HepG2 (cell line): ENCODE measurements around the gene ARL14EPL. TPM values are rescaled to one million over a fixed set of nuclear protein-coding genes. Genes with fewer than 3 reads are reported as not detected.
A peak's percentile ranks its signal among the peaks of the same experiment; 100 is the strongest.

Experiments
- IKZF4 ChIP-seq: sonication (generic); formaldehyde crosslinking; IDR thresholded peaks from 2 replicates; pipeline ENCODE4 v1.5.1; 2020; ENCODE audit warnings: borderline replicate concordance, mild to moderate bottlenecking, low read depth, missing genetic modification reagents; ENCODE audit errors: not compliant biosample characterization
- JUNB ChIP-seq: sonication (generic); formaldehyde crosslinking; IDR thresholded peaks from 2 replicates; pipeline ENCODE4 v1.8.0; 2022; ENCODE audit warnings: missing genetic modification reagents, mild to moderate bottlenecking, borderline replicate concordance
- KLF15 ChIP-seq: sonication (generic); formaldehyde crosslinking; IDR thresholded peaks from 2 replicates; pipeline ENCODE4 v1.8.1; 2023; ENCODE audit warnings: borderline replicate concordance, mild to moderate bottlenecking, inconsistent platforms, missing genetic modification reagents, mixed read lengths
- PHF8 ChIP-seq: sonication (generic); formaldehyde crosslinking; IDR thresholded peaks from 2 replicates; pipeline ENCODE4 v1.5.0; 2020; ENCODE audit warnings: missing genetic modification reagents
- RCOR2 ChIP-seq: IDR thresholded peaks from 2 replicates; pipeline ENCODE4 v1.6.1; 2016; ENCODE audit warnings: missing biosample characterization, missing genetic modification reagents
- REL ChIP-seq: sonication (generic); formaldehyde crosslinking; conservative IDR thresholded peaks from 2 replicates; pipeline ENCODE4 v1.8.0; 2022; ENCODE audit warnings: mild to moderate bottlenecking, missing genetic modification reagents, moderate library complexity
- SKI ChIP-seq: fragments of 450-650 bp; IDR thresholded peaks from one replicate; pipeline ENCODE4 v1.6.1; 2018; ENCODE audit warnings: mild to moderate bottlenecking; ENCODE audit not compliant: partially characterized antibody
- TFDP2 ChIP-seq: sonication (generic); formaldehyde crosslinking; IDR thresholded peaks from 2 replicates; pipeline ENCODE4 v1.4.0; 2020; ENCODE audit warnings: missing genetic modification reagents
- ZBTB26 ChIP-seq: IDR thresholded peaks from 2 replicates; pipeline ENCODE4 v1.6.1; 2016; ENCODE audit warnings: missing compliant biosample characterization, missing genetic modification reagents, borderline replicate concordance
- ZNF274 ChIP-seq: sonication (generic); formaldehyde crosslinking; IDR thresholded peaks from 2 replicates; pipeline ENCODE4 v1.5.1; 2020; ENCODE audit warnings: mild to moderate bottlenecking, missing genetic modification reagents
- ZNF704 ChIP-seq: sonication (generic); formaldehyde crosslinking; IDR thresholded peaks from 2 replicates; pipeline ENCODE4 v1.8.1; 2023; ENCODE audit warnings: mild to moderate bottlenecking, inconsistent platforms, moderate library complexity, missing genetic modification reagents, borderline replicate concordance
- ZNF768 ChIP-seq: sonication (generic); formaldehyde crosslinking; IDR thresholded peaks from 2 replicates; pipeline ENCODE4 v1.4.0; 2020; ENCODE audit warnings: missing genetic modification reagents
- ZNF772 ChIP-seq: sonication (generic); formaldehyde crosslinking; IDR thresholded peaks from 2 replicates; pipeline ENCODE4 v1.5.0; 2020; ENCODE audit warnings: mild to moderate bottlenecking, missing genetic modification reagents
- ZNF773 ChIP-seq: sonication (generic); formaldehyde crosslinking; IDR thresholded peaks from 2 replicates; pipeline ENCODE4 v1.4.0; 2020; ENCODE audit warnings: missing genetic modification reagents, borderline replicate concordance
- polyA plus RNA-seq, 8 experiments: library from polyadenylated mRNA; depleted of rRNA in 3 of 8; stranded (reverse) in 7 of 8; unstranded in 1 of 8; fragments of >200 nt; fragmentation: Illumina TruSeq in 4 of 8; extraction: Trizol in 4 of 8; gene quantifications; 2 replicates each; pipeline versions ENCODE4 v1.2.1 to v1.2.3, GENCODE V29; 2011 to 2016; ENCODE audit warnings: low read depth in 4 of 8, missing spikeins in 1 of 8, mixed read lengths in 1 of 8; ENCODE audit not compliant: insufficient read depth in 1 of 8
- total RNA-seq, 5 experiments: library from RNA; depleted of rRNA; stranded (reverse); fragments of >200 nt; fragmentation: Illumina TruSeq; extraction: Trizol; gene quantifications; 2 replicates each; pipeline ENCODE4 v1.2.3, GENCODE V29; 2016; ENCODE audit warnings: low read depth in 1 of 5
- TF ChIP-seq, protein P1 (sequence below): sonication (generic); formaldehyde crosslinking; IDR thresholded peaks from 2 replicates; pipeline ENCODE4 v1.4.0; 2020; ENCODE audit warnings: missing genetic modification reagents, mild to moderate bottlenecking, borderline replicate concordance
- TF ChIP-seq, protein P2 (sequence below): sonication (generic); formaldehyde crosslinking; IDR thresholded peaks from 2 replicates; pipeline ENCODE4 v1.9.0; 2022; ENCODE audit warnings: missing genetic modification reagents, mild to moderate bottlenecking, borderline replicate concordance
- TF ChIP-seq, protein P3 (sequence below): fragments of 450-650 bp; IDR thresholded peaks from 2 replicates; pipeline ENCODE4 v1.6.1; 2016

The ARL14EPL gene
- total and polyA plus RNA-seq, 2 of the 13 experiments (the other 11 are each of a cell fraction or from before 2014, with no cell fraction given): not detected

GRCh38 chr5:116084871-116085715 is 52.8 kb downstream of the ARL14EPL start, which contains the start of gene COMMD10 (continued):
- TF ChIP-seq, protein P1, sequence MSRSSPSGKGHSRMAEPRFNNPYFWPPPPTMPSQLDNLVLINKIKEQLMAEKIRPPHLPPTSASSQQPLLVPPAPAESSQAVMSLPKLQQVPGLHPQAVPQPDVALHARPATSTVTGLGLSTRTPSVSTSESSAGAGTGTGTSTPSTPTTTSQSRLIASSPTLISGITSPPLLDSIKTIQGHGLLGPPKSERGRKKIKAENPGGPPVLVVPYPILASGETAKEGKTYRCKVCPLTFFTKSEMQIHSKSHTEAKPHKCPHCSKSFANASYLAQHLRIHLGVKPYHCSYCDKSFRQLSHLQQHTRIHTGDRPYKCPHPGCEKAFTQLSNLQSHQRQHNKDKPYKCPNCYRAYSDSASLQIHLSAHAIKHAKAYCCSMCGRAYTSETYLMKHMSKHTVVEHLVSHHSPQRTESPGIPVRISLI: no peak
- TF ChIP-seq IKZF4 (CRISPR knock-in tag) (no peak), PHF8 (peak; percentile 90), ZNF768 (CRISPR knock-in tag) (peak; percentile 43; the same call in 1 of the 2 replicates), REL (CRISPR knock-in tag) (peak; percentile 45; the same call in 1 of the 2 replicates), KLF15 (CRISPR knock-in tag) (peak; percentile 26; the same call in 1 of the 2 replicates), ZNF772 (CRISPR knock-in tag) (peak; percentile 81; the same call in 1 of the 2 replicates), JUNB (CRISPR knock-in tag) (no peak), ZNF773 (no peak), TFDP2 (CRISPR knock-in tag) (peak; percentile 70), ZNF274 (peak; percentile 89), SKI (peak; percentile 5), RCOR2 (CRISPR knock-in tag) (no peak), ZNF704 (CRISPR knock-in tag) (peak; percentile 79; the same call in 1 of the 2 replicates), ZBTB26 (CRISPR knock-in tag) (peak; percentile 76)
- TF ChIP-seq, protein P2, sequence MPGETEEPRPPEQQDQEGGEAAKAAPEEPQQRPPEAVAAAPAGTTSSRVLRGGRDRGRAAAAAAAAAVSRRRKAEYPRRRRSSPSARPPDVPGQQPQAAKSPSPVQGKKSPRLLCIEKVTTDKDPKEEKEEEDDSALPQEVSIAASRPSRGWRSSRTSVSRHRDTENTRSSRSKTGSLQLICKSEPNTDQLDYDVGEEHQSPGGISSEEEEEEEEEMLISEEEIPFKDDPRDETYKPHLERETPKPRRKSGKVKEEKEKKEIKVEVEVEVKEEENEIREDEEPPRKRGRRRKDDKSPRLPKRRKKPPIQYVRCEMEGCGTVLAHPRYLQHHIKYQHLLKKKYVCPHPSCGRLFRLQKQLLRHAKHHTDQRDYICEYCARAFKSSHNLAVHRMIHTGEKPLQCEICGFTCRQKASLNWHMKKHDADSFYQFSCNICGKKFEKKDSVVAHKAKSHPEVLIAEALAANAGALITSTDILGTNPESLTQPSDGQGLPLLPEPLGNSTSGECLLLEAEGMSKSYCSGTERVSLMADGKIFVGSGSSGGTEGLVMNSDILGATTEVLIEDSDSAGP (CRISPR knock-in tag): peak; percentile 63; the same call in 1 of the 2 replicates
- TF ChIP-seq, protein P3, sequence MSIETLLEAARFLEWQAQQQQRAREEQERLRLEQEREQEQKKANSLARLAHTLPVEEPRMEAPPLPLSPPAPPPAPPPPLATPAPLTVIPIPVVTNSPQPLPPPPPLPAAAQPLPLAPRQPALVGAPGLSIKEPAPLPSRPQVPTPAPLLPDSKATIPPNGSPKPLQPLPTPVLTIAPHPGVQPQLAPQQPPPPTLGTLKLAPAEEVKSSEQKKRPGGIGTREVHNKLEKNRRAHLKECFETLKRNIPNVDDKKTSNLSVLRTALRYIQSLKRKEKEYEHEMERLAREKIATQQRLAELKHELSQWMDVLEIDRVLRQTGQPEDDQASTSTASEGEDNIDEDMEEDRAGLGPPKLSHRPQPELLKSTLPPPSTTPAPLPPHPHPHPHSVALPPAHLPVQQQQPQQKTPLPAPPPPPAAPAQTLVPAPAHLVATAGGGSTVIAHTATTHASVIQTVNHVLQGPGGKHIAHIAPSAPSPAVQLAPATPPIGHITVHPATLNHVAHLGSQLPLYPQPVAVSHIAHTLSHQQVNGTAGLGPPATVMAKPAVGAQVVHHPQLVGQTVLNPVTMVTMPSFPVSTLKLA: peak; percentile 37
